ENCODE data around the gene SEMA3C. TPM values are rescaled to one million over a fixed set of nuclear protein-coding genes. Genes with fewer than 3 reads are reported as not detected.

Gene SEMA3C
- total RNA-seq = 93.6 TPM
- long read RNA-seq, full-length matches to known transcripts = 6 of 27 reads
- long read RNA-seq, partial matches to known transcripts = 7 of 27 reads
- long read RNA-seq, other reads (novel, unspliced or antisense) = 14 of 27 reads

- DNase-seq (ENCODE audit: low spot score) = peak; percentile 96
Observed at GRCh38 chr7:80918909-80919721, at the start of gene SEMA3C. TSS of gene SEMA3C (minus strand) at chr7:80919051. CDS start at chr7:80916781, 2,270 bp downstream.

GRCh38 chr7:80968606-80969005 lies 49.8 kb upstream of the SEMA3C start:
- no peak for DNase-seq (ENCODE audit: low spot score)

- no peak for DNase-seq (ENCODE audit: low spot score)
Observed at GRCh38 chr7:80967917-80968297, 49.1 kb upstream of the SEMA3C start.

- no peak for DNase-seq (ENCODE audit: low spot score)
Observed at GRCh38 chr7:80967071-80967916, 48.4 kb upstream of the SEMA3C start.

GRCh38 chr7:80960244-80960795 lies 41.5 kb upstream of the SEMA3C start:
- DNase-seq (ENCODE audit: low spot score) = no peak

GRCh38 chr7:80957226-80957777 lies 38.5 kb upstream of the SEMA3C start:
- DNase-seq (ENCODE audit: low spot score) = no peak

GRCh38 chr7:80954191-80954590 lies 35.3 kb upstream of the SEMA3C start:
- no peak for DNase-seq (ENCODE audit: low spot score)

- no peak for DNase-seq (ENCODE audit: low spot score)
Observed at GRCh38 chr7:80950550-80950967, 31.7 kb upstream of the SEMA3C start.

GRCh38 chr7:80949449-80949848 lies 30.6 kb upstream of the SEMA3C start:
- DNase-seq (ENCODE audit: low spot score) = no peak

GRCh38 chr7:80946858-80947257 lies 28.0 kb upstream of the SEMA3C start:
- no peak for DNase-seq (ENCODE audit: low spot score)

GRCh38 chr7:80945976-80946375 lies 27.1 kb upstream of the SEMA3C start:
- no peak for DNase-seq (ENCODE audit: low spot score)

GRCh38 chr7:80943342-80943741 lies 24.5 kb upstream of the SEMA3C start:
- no peak for DNase-seq (ENCODE audit: low spot score)

- DNase-seq (ENCODE audit: low spot score) = no peak
Observed at GRCh38 chr7:80942261-80943041, 23.6 kb upstream of the SEMA3C start.

- DNase-seq (ENCODE audit: low spot score) = no peak
Observed at GRCh38 chr7:80941208-80941758, 22.4 kb upstream of the SEMA3C start.

- DNase-seq (ENCODE audit: low spot score) = no peak
Observed at GRCh38 chr7:80940539-80941207, 21.8 kb upstream of the SEMA3C start.

GRCh38 chr7:80937336-80937735 lies 18.5 kb upstream of the SEMA3C start:
- no peak for DNase-seq (ENCODE audit: low spot score)

- no peak for DNase-seq (ENCODE audit: low spot score)
Observed at GRCh38 chr7:80935991-80936780, 17.3 kb upstream of the SEMA3C start.

- no peak for DNase-seq (ENCODE audit: low spot score)
Observed at GRCh38 chr7:80934321-80934720, 15.5 kb upstream of the SEMA3C start.

GRCh38 chr7:80932536-80932935 lies 13.7 kb upstream of the SEMA3C start:
- no peak for DNase-seq (ENCODE audit: low spot score)

Data from mesenteric fat pad (tissue), 1 donor.